Suprapubic skin (tissue), 4 donors: ENCODE data around the gene DNM3. TPM values are rescaled to one million over a fixed set of nuclear protein-coding genes. Genes with fewer than 3 reads are reported as not detected.

Experiments used
- DNase-seq, 2 donors: peaks; one replicate each; pipeline ENCODE4 v3.0.0-alpha.2; 2019; ENCODE audit warnings: low spot score in 2 of 2
- H3K27ac ChIP-seq: fragments of 200-600 bp; sonication (generic); one replicate; pipeline ENCODE4 v1.5.1; 2019
- H3K27me3 ChIP-seq: fragments of 200-600 bp; sonication (generic); one replicate; pipeline ENCODE4 v1.5.1; 2019
- H3K36me3 ChIP-seq: fragments of 200-600 bp; sonication (generic); one replicate; pipeline ENCODE4 v1.5.1; 2019
- H3K4me1 ChIP-seq: fragments of 200-600 bp; sonication (generic); one replicate; pipeline ENCODE4 v1.5.1; 2019
- H3K4me3 ChIP-seq: fragments of 200-600 bp; sonication (generic); one replicate; pipeline ENCODE4 v1.5.1; 2019; ENCODE audit warnings: mild to moderate bottlenecking
- H3K9me3 ChIP-seq: fragments of 200-600 bp; sonication (generic); one replicate; pipeline ENCODE4 v1.5.1; 2019
- EP300 ChIP-seq: sonication (generic); formaldehyde crosslinking; IDR thresholded peaks from one replicate; pipeline ENCODE4 v1.6.1; 2017; ENCODE audit warnings: antibody characterized with exemption
- POLR2A ChIP-seq, 2 donors: fragments of 450-650 bp; IDR thresholded peaks; one replicate each; pipeline ENCODE4 v1.6.1; 2017; ENCODE audit warnings: antibody characterized with exemption in 2 of 2, mild to moderate bottlenecking in 2 of 2, moderate library complexity in 2 of 2
- POLR2AphosphoS5 ChIP-seq, 3 donors: sonication (generic); formaldehyde crosslinking; IDR thresholded peaks; one replicate each; pipeline ENCODE4 v1.6.1; 2017; ENCODE audit warnings: antibody characterized with exemption in 3 of 3
- WGBS: methylation state at CpG from one replicate; pipeline ENCODE4 v1.1.5; 2018; 5-methylcytosine and 5-hydroxymethylcytosine counted together
- total RNA-seq, 4 donors: library from RNA; depleted of rRNA; stranded (reverse); fragments of >200 nt; gene quantifications; one replicate each; pipeline ENCODE4 v1.1.0, GENCODE V29; 2016
- TF ChIP-seq, protein P1 (sequence below), 2 donors: fragments of 200-600 bp in 1 of 2; fragments of 450-650 bp in 1 of 2; sonication (generic) in 1 of 2; IDR thresholded peaks; one replicate each; pipeline ENCODE4 v1.5.1; 2016 to 2019; ENCODE audit warnings: antibody characterized with exemption in 2 of 2, mild to moderate bottlenecking in 1 of 2, moderate library complexity in 1 of 2

DNM3 gene
- total RNA-seq, 4 donors from 2014 or later = 1.6 to 11.7 (median 3.7) TPM

DNA sequence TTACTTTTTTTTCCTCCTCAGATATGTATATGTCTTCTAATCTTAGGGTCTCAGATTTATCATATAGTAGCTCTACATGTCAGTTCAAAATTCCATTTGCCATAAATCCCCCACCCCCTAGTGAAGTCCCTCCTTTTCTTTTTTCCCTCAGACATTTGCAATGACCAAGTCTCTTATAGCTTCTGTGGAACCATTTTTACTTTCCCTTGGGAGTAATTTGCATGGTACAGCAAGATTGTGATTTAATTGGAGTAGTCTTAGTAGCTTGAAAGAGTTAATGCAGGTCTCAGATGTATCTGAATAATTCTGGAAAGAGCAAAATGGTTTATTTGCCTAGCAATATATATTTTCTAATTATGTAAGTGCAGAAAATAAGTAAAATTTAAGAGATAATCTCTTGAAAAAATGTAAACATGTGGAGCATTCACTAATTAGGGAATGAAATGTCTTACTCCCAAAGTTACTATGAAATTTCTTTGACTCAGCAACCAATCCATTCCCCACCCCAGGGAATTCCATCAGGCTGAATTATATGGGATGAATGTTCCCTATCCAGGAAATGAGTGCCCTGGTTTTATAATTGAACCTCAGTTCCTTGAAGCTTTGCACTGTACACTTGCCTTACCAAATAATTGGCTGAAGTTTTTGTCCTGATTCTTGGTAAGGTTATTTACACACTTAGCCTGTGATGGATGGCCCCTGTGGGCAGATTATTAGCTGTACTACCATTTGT is 267.0 kb downstream of the DNM3 start:
- DNase-seq = no peak
- H3K27ac ChIP-seq = no peak overlapping the region
- no peaks in the 10 kb centered on the region for H3K36me3 ChIP-seq
- H3K4me1 ChIP-seq = peaks cover 6% of the 10 kb centered on the region
- no peak overlapping the region for H3K4me3 ChIP-seq
- TF ChIP-seq EP300 (no peak), POLR2A (IDR thresholded peaks at IDR 0.05) (no peak), POLR2AphosphoS5 (IDR thresholded peaks at IDR 0.05) (no peak)
- TF ChIP-seq, protein P1, sequence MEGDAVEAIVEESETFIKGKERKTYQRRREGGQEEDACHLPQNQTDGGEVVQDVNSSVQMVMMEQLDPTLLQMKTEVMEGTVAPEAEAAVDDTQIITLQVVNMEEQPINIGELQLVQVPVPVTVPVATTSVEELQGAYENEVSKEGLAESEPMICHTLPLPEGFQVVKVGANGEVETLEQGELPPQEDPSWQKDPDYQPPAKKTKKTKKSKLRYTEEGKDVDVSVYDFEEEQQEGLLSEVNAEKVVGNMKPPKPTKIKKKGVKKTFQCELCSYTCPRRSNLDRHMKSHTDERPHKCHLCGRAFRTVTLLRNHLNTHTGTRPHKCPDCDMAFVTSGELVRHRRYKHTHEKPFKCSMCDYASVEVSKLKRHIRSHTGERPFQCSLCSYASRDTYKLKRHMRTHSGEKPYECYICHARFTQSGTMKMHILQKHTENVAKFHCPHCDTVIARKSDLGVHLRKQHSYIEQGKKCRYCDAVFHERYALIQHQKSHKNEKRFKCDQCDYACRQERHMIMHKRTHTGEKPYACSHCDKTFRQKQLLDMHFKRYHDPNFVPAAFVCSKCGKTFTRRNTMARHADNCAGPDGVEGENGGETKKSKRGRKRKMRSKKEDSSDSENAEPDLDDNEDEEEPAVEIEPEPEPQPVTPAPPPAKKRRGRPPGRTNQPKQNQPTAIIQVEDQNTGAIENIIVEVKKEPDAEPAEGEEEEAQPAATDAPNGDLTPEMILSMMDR (IDR thresholded peaks at IDR 0.05) = no peak
- H3K27me3 ChIP-seq = no peaks in the 10 kb centered on the region
- no peaks in the 10 kb centered on the region for H3K9me3 ChIP-seq

DNA sequence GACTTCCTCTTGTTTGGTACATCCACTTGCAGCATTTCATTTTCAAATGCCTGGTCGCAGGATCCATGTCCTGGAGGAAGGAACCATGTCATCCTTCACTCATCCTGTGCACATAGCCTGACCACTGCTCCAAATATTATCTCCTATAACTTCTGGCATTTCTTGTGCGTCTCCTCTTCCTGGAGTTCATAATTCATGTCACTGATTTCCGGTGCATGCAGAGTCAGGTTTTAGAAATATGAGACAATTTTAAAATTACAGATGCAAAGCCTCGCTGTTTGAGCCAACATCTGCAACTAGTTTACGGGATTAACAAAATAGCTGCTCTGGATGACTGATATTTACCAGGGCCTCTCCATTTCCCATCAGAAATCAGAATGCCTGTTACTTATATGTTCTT is 268.1 kb downstream of the DNM3 start:
- H3K27me3 ChIP-seq = no peaks in the 10 kb centered on the region
- peaks cover 6% of the 10 kb centered on the region for H3K4me1 ChIP-seq
- no peaks in the 10 kb centered on the region for H3K36me3 ChIP-seq
- WGBS = 27% methylated on average over 5 of the region's 5 CpGs
- H3K9me3 ChIP-seq = no peaks in the 10 kb centered on the region
- no peak overlapping the region for H3K27ac ChIP-seq
- no peak for TF ChIP-seq EP300
- no peak for TF ChIP-seq POLR2AphosphoS5 (IDR thresholded peaks at IDR 0.05)
- TF ChIP-seq, protein P1 (IDR thresholded peaks at IDR 0.05) = no peak
- TF ChIP-seq POLR2A (IDR thresholded peaks at IDR 0.05) = no peak
- H3K4me3 ChIP-seq = no peak overlapping the region
- DNase-seq = no peak

DNA sequence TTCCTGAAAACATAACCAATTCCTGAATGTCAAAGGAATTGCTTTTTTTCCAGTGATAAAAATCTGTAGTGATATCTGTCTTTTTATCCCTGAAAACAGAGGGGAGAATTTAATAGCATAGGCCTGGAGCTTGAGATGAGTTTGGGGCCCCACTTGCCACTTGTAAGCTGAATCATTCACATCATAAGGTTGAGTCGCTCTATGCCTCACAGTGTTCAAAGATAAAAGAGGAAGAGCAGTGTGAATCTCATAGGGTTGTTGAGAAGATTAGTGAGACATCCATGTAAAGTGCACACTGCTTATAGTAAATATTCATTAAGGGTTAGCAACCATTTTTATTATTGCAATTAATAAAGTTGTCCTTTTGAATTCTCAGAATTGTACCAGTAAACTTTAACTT is 271.3 kb downstream of the DNM3 start:
- WGBS = 100% methylated on average over 1 of the region's 1 CpG
- no peak for DNase-seq
- Histone ChIP-seq H3K4me3 (no peak overlapping the region), H3K4me1 (peaks cover 6% of the 10 kb centered on the region), H3K36me3 (no peaks in the 10 kb centered on the region), H3K9me3 (no peaks in the 10 kb centered on the region), H3K27me3 (no peaks in the 10 kb centered on the region), H3K27ac (no peak overlapping the region)
- TF ChIP-seq POLR2A (IDR thresholded peaks at IDR 0.05) = no peak
- TF ChIP-seq, protein P1 (IDR thresholded peaks at IDR 0.05) = no peak
- no peak for TF ChIP-seq POLR2AphosphoS5 (IDR thresholded peaks at IDR 0.05)
- no peak for TF ChIP-seq EP300

DNA sequence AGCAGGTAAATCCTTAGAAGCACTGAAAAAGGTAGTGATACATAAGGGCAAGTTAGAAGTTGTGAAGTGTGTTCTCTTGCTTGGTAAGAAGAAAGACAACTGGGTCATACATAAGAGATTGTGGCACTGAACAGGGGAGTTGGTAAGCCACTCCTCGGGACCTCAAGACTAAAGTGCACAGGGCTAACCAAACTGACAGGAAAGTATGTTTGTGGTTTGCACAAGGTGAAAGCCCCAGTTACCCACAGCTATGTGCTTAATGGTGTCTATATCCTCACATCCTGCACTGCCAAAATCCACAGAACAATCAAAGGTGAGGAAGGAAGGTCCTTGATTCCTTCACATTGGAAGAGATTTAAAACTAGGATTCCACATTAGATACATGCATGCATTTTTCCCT is 276.5 kb downstream of the DNM3 start:
- no peak for DNase-seq
- Histone ChIP-seq H3K4me1 (no peaks in the 10 kb centered on the region), H3K27me3 (no peaks in the 10 kb centered on the region), H3K4me3 (no peak overlapping the region), H3K9me3 (no peaks in the 10 kb centered on the region), H3K27ac (no peak overlapping the region), H3K36me3 (no peaks in the 10 kb centered on the region)
- TF ChIP-seq POLR2A (IDR thresholded peaks at IDR 0.05) (no peak), POLR2AphosphoS5 (IDR thresholded peaks at IDR 0.05) (no peak), EP300 (no peak)
- TF ChIP-seq, protein P1 (IDR thresholded peaks at IDR 0.05) = no peak
- 84% methylated on average over 1 of the region's 1 CpG for WGBS

DNA sequence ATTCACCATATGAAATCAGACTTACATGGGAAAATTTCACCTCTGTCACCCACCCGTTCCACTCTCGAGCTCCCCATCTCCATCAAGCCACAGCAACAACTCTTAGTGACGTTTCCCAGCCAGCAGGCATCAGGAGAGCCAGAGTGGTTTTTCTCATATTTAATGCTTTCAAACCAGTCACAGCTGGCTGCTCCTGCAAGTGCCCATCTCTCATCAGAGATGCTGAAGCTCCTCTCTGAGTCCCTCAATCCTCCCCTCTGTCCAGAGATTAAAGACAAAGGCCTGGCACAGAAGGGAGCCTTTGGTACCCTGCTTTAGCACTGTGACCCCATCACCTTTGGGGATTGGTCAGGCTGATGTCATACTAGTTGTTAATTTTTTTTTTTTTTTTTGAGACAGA is 277.3 kb downstream of the DNM3 start:
- DNase-seq = no peak
- no peaks in the 10 kb centered on the region for H3K4me1 ChIP-seq
- TF ChIP-seq, protein P1 (IDR thresholded peaks at IDR 0.05) = no peak
- TF ChIP-seq POLR2AphosphoS5 (IDR thresholded peaks at IDR 0.05) (no peak), POLR2A (IDR thresholded peaks at IDR 0.05) (no peak), EP300 (no peak)
- no peaks in the 10 kb centered on the region for H3K9me3 ChIP-seq
- no peaks in the 10 kb centered on the region for H3K27me3 ChIP-seq
- no peak overlapping the region for H3K27ac ChIP-seq
- 82% methylated on average over 3 of the region's 3 CpGs for WGBS
- H3K36me3 ChIP-seq = no peaks in the 10 kb centered on the region
- H3K4me3 ChIP-seq = no peak overlapping the region
